ENCODE measurements around the gene HS3ST3A1.

Gene HS3ST3A1

GRCh38 chr17:13619462-13619861 is 17.7 kb upstream of the HS3ST3A1 start:
- DNase-seq (ENCODE audit: low spot score), result no peak
- no peak for TF ChIP-seq CTCF (IDR thresholded peaks at IDR 0.05; ENCODE audit: extremely low read depth, missing control alignments)

GRCh38 chr17:13616031-13616430 is 14.3 kb upstream of the HS3ST3A1 start:
- no peak for TF ChIP-seq CTCF (IDR thresholded peaks at IDR 0.05; ENCODE audit: extremely low read depth, missing control alignments)
- DNase-seq (ENCODE audit: low spot score), result no peak

GRCh38 chr17:13609941-13610340 is 8.2 kb upstream of the HS3ST3A1 start:
- no peak for DNase-seq (ENCODE audit: low spot score)
- TF ChIP-seq CTCF (IDR thresholded peaks at IDR 0.05; ENCODE audit: extremely low read depth, missing control alignments), result no peak

GRCh38 chr17:13601322-13601775 is 380 bp downstream of the HS3ST3A1 start:
- peak; percentile 23 for DNase-seq (ENCODE audit: low spot score)
- TF ChIP-seq CTCF (IDR thresholded peaks at IDR 0.05; ENCODE audit: extremely low read depth, missing control alignments), result no peak

- TF ChIP-seq CTCF (IDR thresholded peaks at IDR 0.05; ENCODE audit: extremely low read depth, missing control alignments), result no peak
- DNase-seq (ENCODE audit: low spot score), result no peak
Observed at GRCh38 chr17:13600475-13601321, 1.0 kb downstream of the HS3ST3A1 start.

- no peak for DNase-seq (ENCODE audit: low spot score)
- TF ChIP-seq CTCF (IDR thresholded peaks at IDR 0.05; ENCODE audit: extremely low read depth, missing control alignments), result no peak
Observed at GRCh38 chr17:13599864-13600263, 1.9 kb downstream of the HS3ST3A1 start.

- no peak for TF ChIP-seq CTCF (IDR thresholded peaks at IDR 0.05; ENCODE audit: extremely low read depth, missing control alignments)
- no peak for DNase-seq (ENCODE audit: low spot score)
Observed at GRCh38 chr17:13599168-13599577, 2.6 kb downstream of the HS3ST3A1 start.

Data from GM20000 (cell line).